Suprapubic skin (tissue), 4 donors: ENCODE measurements around the gene FAAP100. TPM values are rescaled to one million over a fixed set of nuclear protein-coding genes. Genes with fewer than 3 reads are reported as not detected.

Source experiments
- DNase-seq, 2 donors: peaks; one replicate each; pipeline ENCODE4 v3.0.0-alpha.2; 2019; ENCODE audit warnings: low spot score in 2 of 2
- H3K27ac ChIP-seq: fragments of 200-600 bp; sonication (generic); one replicate; pipeline ENCODE4 v1.5.1; 2019
- H3K27me3 ChIP-seq: fragments of 200-600 bp; sonication (generic); one replicate; pipeline ENCODE4 v1.5.1; 2019
- H3K36me3 ChIP-seq: fragments of 200-600 bp; sonication (generic); one replicate; pipeline ENCODE4 v1.5.1; 2019
- H3K4me1 ChIP-seq: fragments of 200-600 bp; sonication (generic); one replicate; pipeline ENCODE4 v1.5.1; 2019
- H3K4me3 ChIP-seq: fragments of 200-600 bp; sonication (generic); one replicate; pipeline ENCODE4 v1.5.1; 2019; ENCODE audit warnings: mild to moderate bottlenecking
- H3K9me3 ChIP-seq: fragments of 200-600 bp; sonication (generic); one replicate; pipeline ENCODE4 v1.5.1; 2019
- CTCF ChIP-seq, 2 donors: fragments of 200-600 bp in 1 of 2; fragments of 450-650 bp in 1 of 2; sonication (generic) in 1 of 2; IDR thresholded peaks; one replicate each; pipeline ENCODE4 v1.5.1; 2016 to 2019; ENCODE audit warnings: antibody characterized with exemption in 2 of 2, mild to moderate bottlenecking in 1 of 2, moderate library complexity in 1 of 2
- EP300 ChIP-seq: sonication (generic); formaldehyde crosslinking; IDR thresholded peaks from one replicate; pipeline ENCODE4 v1.6.1; 2017; ENCODE audit warnings: antibody characterized with exemption
- POLR2A ChIP-seq, 2 donors: fragments of 450-650 bp; IDR thresholded peaks; one replicate each; pipeline ENCODE4 v1.6.1; 2017; ENCODE audit warnings: antibody characterized with exemption in 2 of 2, mild to moderate bottlenecking in 2 of 2, moderate library complexity in 2 of 2
- POLR2AphosphoS5 ChIP-seq, 3 donors: sonication (generic); formaldehyde crosslinking; IDR thresholded peaks; one replicate each; pipeline ENCODE4 v1.6.1; 2017; ENCODE audit warnings: antibody characterized with exemption in 3 of 3
- WGBS: methylation state at CpG from one replicate; pipeline ENCODE4 v1.1.5; 2018; 5-methylcytosine and 5-hydroxymethylcytosine counted together
- total RNA-seq, 4 donors: library from RNA; depleted of rRNA; stranded (reverse); fragments of >200 nt; gene quantifications; one replicate each; pipeline ENCODE4 v1.1.0, GENCODE V29; 2016

The FAAP100 gene
- total RNA-seq, 4 donors from 2014 or later: 33.0 to 44.2 (median 37.7) TPM

- no peak for DNase-seq
- no CpG with 5 or more reads among the region's 20 CpGs for WGBS
- Histone ChIP-seq H3K9me3 (no peaks in the 10 kb centered on the region), H3K27me3 (peaks cover 34% of the 10 kb centered on the region), H3K27ac (no peak overlapping the region), H3K36me3 (no peaks in the 10 kb centered on the region), H3K4me1 (peaks cover 15% of the 10 kb centered on the region), H3K4me3 (no peak overlapping the region)
- TF ChIP-seq POLR2A (IDR thresholded peaks at IDR 0.05): no peak
- no peak for TF ChIP-seq CTCF (IDR thresholded peaks at IDR 0.05)
- no peak for TF ChIP-seq EP300
- no peak for TF ChIP-seq POLR2AphosphoS5 (IDR thresholded peaks at IDR 0.05)
These were observed 23.8 kb downstream of the FAAP100 start for GRCh38 chr17:81528384-81528650.

- Histone ChIP-seq H3K27me3 (peaks cover 36% of the 10 kb centered on the region), H3K9me3 (no peaks in the 10 kb centered on the region), H3K36me3 (no peaks in the 10 kb centered on the region), H3K4me3 (no peak within 1 kb of the TSS), H3K4me1 (peaks cover 17% of the 10 kb centered on the region), H3K27ac (no peak within 1 kb of the TSS)
- 56% methylated on average over 9 of the region's 42 CpGs for WGBS
- no peak for DNase-seq
- no peak for TF ChIP-seq POLR2AphosphoS5 (IDR thresholded peaks at IDR 0.05)
- no peak for TF ChIP-seq POLR2A (IDR thresholded peaks at IDR 0.05)
- TF ChIP-seq EP300: no peak
- no peak for TF ChIP-seq CTCF (IDR thresholded peaks at IDR 0.05)
These were observed 24.4 kb downstream of the FAAP100 start, which contains the start of gene FSCN2 for GRCh38 chr17:81527591-81528383. FSCN2 (plus strand) TSS chr17:81528377; CDS start chr17:81528532, 155 bp downstream.

GRCh38 chr17:81526662-81527571 lies 25.2 kb downstream of the FAAP100 start:
- Histone ChIP-seq H3K27me3 (peaks cover 36% of the 10 kb centered on the region), H3K9me3 (no peaks in the 10 kb centered on the region), H3K4me3 (no peak overlapping the region), H3K27ac (no peak overlapping the region), H3K36me3 (no peaks in the 10 kb centered on the region), H3K4me1 (peaks cover 17% of the 10 kb centered on the region)
- TF ChIP-seq POLR2A (IDR thresholded peaks at IDR 0.05): no peak
- no peak for TF ChIP-seq CTCF (IDR thresholded peaks at IDR 0.05)
- no peak for TF ChIP-seq POLR2AphosphoS5 (IDR thresholded peaks at IDR 0.05)
- no peak for TF ChIP-seq EP300
- DNase-seq: no peak
- 86% methylated on average over 15 of the region's 21 CpGs for WGBS

GRCh38 chr17:81524865-81525159 lies 27.3 kb downstream of the FAAP100 start:
- no peak overlapping the region for H3K4me3 ChIP-seq
- H3K4me1 ChIP-seq: peaks cover 21% of the 10 kb centered on the region
- no peak for DNase-seq
- H3K9me3 ChIP-seq: no peaks in the 10 kb centered on the region
- H3K36me3 ChIP-seq: no peaks in the 10 kb centered on the region
- peaks cover 36% of the 10 kb centered on the region for H3K27me3 ChIP-seq
- no peak overlapping the region for H3K27ac ChIP-seq
- 83% methylated on average over 8 of the region's 8 CpGs for WGBS
- TF ChIP-seq POLR2AphosphoS5 (IDR thresholded peaks at IDR 0.05) (no peak), EP300 (no peak), CTCF (IDR thresholded peaks at IDR 0.05) (no peak), POLR2A (IDR thresholded peaks at IDR 0.05) (no peak)
